Caco-2 (cell line): ENCODE measurements around the gene SGCA. TPM values are rescaled to one million over a fixed set of nuclear protein-coding genes. Genes with fewer than 3 reads are reported as not detected.

ENCODE experiments used
- BruUV-seq: library from RNA; stranded (reverse); fragments of 400-500 nt; replicated peaks from 2 replicates; lab custom pipeline; 2021; lab: Mats Ljungman, UMichigan
- CTCF ChIA-PET: fragments of 300-600 bp; sonication (Branson Sonifier 250); formaldehyde crosslinking; loops from one replicate; lab custom pipeline; 2022; ENCODE audit warnings: antibody characterized with exemption; lab: Charles Lee
- POLR2A ChIA-PET: fragments of 300-600 bp; sonication (Branson Sonifier 250); formaldehyde crosslinking; loops from one replicate; lab custom pipeline; 2022; ENCODE audit warnings: antibody characterized with exemption; lab: Charles Lee
- DNase-seq, 2 experiments: peaks; one replicate each; pipeline versions ENCODE4 v3.0.0 to v3.0.0-alpha.2; 2020 to 2022
- H3K27me3 ChIP-seq: replicated peaks from 2 replicates; pipeline ENCODE4 v1.6.0; 2011; ENCODE audit warnings: low read length; ENCODE audit not compliant: control insufficient read depth, insufficient read depth
- H3K36me3 ChIP-seq: 2 replicates; pipeline ENCODE4 v1.5.1; 2011; ENCODE audit warnings: low read length; ENCODE audit not compliant: control insufficient read depth, insufficient read depth
- H3K4me1 ChIP-seq: fragments of 250-450 bp; sonication (Bioruptor Pico); 2 replicates; pipeline ENCODE4 v1.5.1; 2020; ENCODE audit warnings: mild to moderate bottlenecking
- H3K4me3 ChIP-seq: 2 replicates; pipeline ENCODE4 v1.5.1; 2011; ENCODE audit warnings: low read depth, mild to moderate bottlenecking, control low read depth, low read length
- H3K9me3 ChIP-seq: fragments of 250-450 bp; sonication (Bioruptor Pico); 2 replicates; pipeline ENCODE4 v1.5.1; 2020; ENCODE audit warnings: mild to moderate bottlenecking, moderate library complexity
- H3K27ac Mint-ChIP-seq: one replicate; pipeline ENCODE4 v1.8.0; 2022; ENCODE audit warnings: mixed read lengths; ENCODE audit not compliant: unreplicated experiment
- H3K27me3 Mint-ChIP-seq: one replicate; pipeline ENCODE4 v1.8.0; 2022; ENCODE audit warnings: mixed read lengths; ENCODE audit not compliant: insufficient read depth, unreplicated experiment
- H3K36me3 Mint-ChIP-seq: one replicate; pipeline ENCODE4 v1.8.0; 2022; ENCODE audit warnings: mild to moderate bottlenecking, mixed read lengths; ENCODE audit not compliant: insufficient read depth, unreplicated experiment
- H3K4me1 Mint-ChIP-seq: one replicate; pipeline ENCODE4 v1.8.0; 2022; ENCODE audit warnings: low read depth, mixed read lengths; ENCODE audit not compliant: unreplicated experiment
- H3K4me3 Mint-ChIP-seq: one replicate; pipeline ENCODE4 v1.8.0; 2022; ENCODE audit warnings: mild to moderate bottlenecking, moderate library complexity, mixed read lengths; ENCODE audit not compliant: unreplicated experiment
- H3K9me3 Mint-ChIP-seq: one replicate; pipeline ENCODE4 v1.8.0; 2022; ENCODE audit warnings: mixed read lengths; ENCODE audit not compliant: unreplicated experiment
- CTCF ChIP-seq, 2 experiments: fragments of 200-600 bp in 1 of 2; IDR thresholded peaks; 1 replicate in 1 of 2; 2 replicates in 1 of 2; pipeline versions ENCODE4 v1.5.1 to v1.8.0; 2011 to 2022; ENCODE audit warnings: antibody characterized with exemption in 1 of 2, control low read depth in 1 of 2, inconsistent platforms in 1 of 2, low read depth in 1 of 2, low read length in 1 of 2, mild to moderate bottlenecking in 1 of 2, moderate library complexity in 1 of 2; ENCODE audit not compliant: insufficient read depth in 1 of 2, severe bottlenecking in 1 of 2, unreplicated experiment in 1 of 2
- intact Hi-C: fragments of 100-400 bp; cut with micrococcal nuclease; formaldehyde crosslinking; loops from one replicate; pipeline ENCODE4 v1.10.0; 2022; ENCODE audit not compliant: unreplicated experiment
- total RNA-seq: library from RNA; stranded (reverse); gene quantifications from 2 replicates; pipeline ENCODE4 v1.2.3, GENCODE V29; 2022

SGCA gene
- total RNA-seq, 1 experiment from 2014 or later, result not detected

GRCh38 chr17:50186661-50187393 is 21.0 kb downstream of the SGCA start:
- no peaks in the 10 kb centered on the region for H3K27me3 ChIP-seq
- CTCF ChIA-PET, result interaction anchor here (1.1 to 1.4 kb wide), 3 partner anchors 9 to 11 kb away, joined by 3 to 5 read pairs (median 4); no protein-coding TSS in a partner anchor

GRCh38 chr17:50187394-50187725 is 21.6 kb downstream of the SGCA start:
- TF ChIP-seq CTCF (IDR thresholded peaks at IDR 0.05; ENCODE audit: insufficient read depth in 1 of 2, low read depth in 1 of 2, low read length in 1 of 2, severe bottlenecking in 1 of 2, unreplicated experiment in 1 of 2), result no peak
- no TSS peak for BruUV-seq
- H3K27me3 Mint-ChIP-seq, result no peaks in the 10 kb centered on the region
- H3K4me3 Mint-ChIP-seq, result no peak overlapping the region
- DNase-seq, result no peak
- Histone ChIP-seq H3K27me3 (no peaks in the 10 kb centered on the region), H3K4me1 (peaks cover 6% of the 10 kb centered on the region; the same call in 1 of the 2 replicates), H3K36me3 (no peaks in the 10 kb centered on the region), H3K4me3 (no peak overlapping the region), H3K9me3 (no peaks in the 10 kb centered on the region)
- intact Hi-C loops, result no loop called here
- no peak overlapping the region for H3K27ac Mint-ChIP-seq
- H3K4me1 Mint-ChIP-seq, result peaks cover 6% of the 10 kb centered on the region
- H3K9me3 Mint-ChIP-seq, result no peaks in the 10 kb centered on the region
- no peaks in the 10 kb centered on the region for H3K36me3 Mint-ChIP-seq
- POLR2A ChIA-PET, result interaction anchor here (0.5 kb wide), 1 partner anchor 13 kb away, joined by 11 read pairs; no protein-coding TSS in a partner anchor
- CTCF ChIA-PET, result interaction anchor here (1.1 to 1.4 kb wide), 3 partner anchors 10 to 13 kb away, joined by 4 to 5 read pairs (median 4); no protein-coding TSS in a partner anchor

More at GRCh38 chr17:50186661-50187393, 21.0 kb downstream of the SGCA start:
- Histone ChIP-seq H3K4me3 (no peak overlapping the region), H3K36me3 (no peaks in the 10 kb centered on the region), H3K4me1 (peaks cover 6% of the 10 kb centered on the region; the same call in 1 of the 2 replicates), H3K9me3 (no peaks in the 10 kb centered on the region)
- H3K4me3 Mint-ChIP-seq, result no peak overlapping the region
- H3K27ac Mint-ChIP-seq, result no peak overlapping the region
- no peaks in the 10 kb centered on the region for H3K27me3 Mint-ChIP-seq
- H3K36me3 Mint-ChIP-seq, result no peaks in the 10 kb centered on the region
- DNase-seq, result no peak
- H3K9me3 Mint-ChIP-seq, result no peaks in the 10 kb centered on the region
- POLR2A ChIA-PET, result interaction anchor here (0.5 kb wide), 1 partner anchor 13 kb away, joined by 11 read pairs; no protein-coding TSS in a partner anchor
- BruUV-seq, result no TSS peak
- intact Hi-C loops, result no loop called here
- TF ChIP-seq CTCF (IDR thresholded peaks at IDR 0.05; ENCODE audit: insufficient read depth in 1 of 2, low read depth in 1 of 2, low read length in 1 of 2, severe bottlenecking in 1 of 2, unreplicated experiment in 1 of 2), result no peak
- H3K4me1 Mint-ChIP-seq, result peaks cover 6% of the 10 kb centered on the region

GRCh38 chr17:50187751-50188530 is 22.1 kb downstream of the SGCA start:
- no peak overlapping the region for H3K4me3 Mint-ChIP-seq
- H3K4me3 ChIP-seq, result no peak overlapping the region
- DNase-seq, result no peak
- no peaks in the 10 kb centered on the region for H3K9me3 Mint-ChIP-seq
- H3K27me3 ChIP-seq, result no peaks in the 10 kb centered on the region
- H3K9me3 ChIP-seq, result no peaks in the 10 kb centered on the region
- ChIA-PET POLR2A (interaction anchor here (0.5 kb wide), 1 partner anchor 12 kb away, joined by 11 read pairs; no protein-coding TSS in a partner anchor), CTCF (interaction anchor here (0.7 to 1.4 kb wide), 6 partner anchors 10 to 292 kb away, joined by 3 to 5 read pairs (median 4); no protein-coding TSS in a partner anchor)
- H3K27ac Mint-ChIP-seq, result no peak overlapping the region
- H3K36me3 Mint-ChIP-seq, result no peaks in the 10 kb centered on the region
- no peaks in the 10 kb centered on the region for H3K27me3 Mint-ChIP-seq
- H3K36me3 ChIP-seq, result no peaks in the 10 kb centered on the region
- TF ChIP-seq CTCF (IDR thresholded peaks at IDR 0.05; ENCODE audit: insufficient read depth in 1 of 2, low read depth in 1 of 2, low read length in 1 of 2, severe bottlenecking in 1 of 2, unreplicated experiment in 1 of 2), result no peak
- intact Hi-C loops, result no loop called here
- H3K4me1 Mint-ChIP-seq, result peaks cover 6% of the 10 kb centered on the region
- BruUV-seq, result no TSS peak
- H3K4me1 ChIP-seq, result peaks cover 6% of the 10 kb centered on the region; the same call in 1 of the 2 replicates
